Nephron (organoid): ENCODE measurements around the gene AADACL2.

ENCODE experiments used
- H3K27ac Mint-ChIP-seq, 3 experiments: 2 replicates each; pipeline ENCODE4 v1.8.0; 2020; ENCODE audit warnings: mixed read lengths in 3 of 3, mild to moderate bottlenecking in 2 of 3, moderate library complexity in 1 of 3
- H3K27me3 Mint-ChIP-seq: 2 replicates; pipeline ENCODE4 v1.8.0; 2021; ENCODE audit warnings: low read depth, mild to moderate bottlenecking, moderate library complexity, mixed read lengths
- H3K36me3 Mint-ChIP-seq: 2 replicates; pipeline ENCODE4 v1.8.0; 2020; ENCODE audit warnings: low read depth, mixed read lengths
- H3K4me1 Mint-ChIP-seq: 2 replicates; pipeline ENCODE4 v1.8.0; 2020; ENCODE audit warnings: mixed read lengths
- H3K4me3 Mint-ChIP-seq, 3 experiments: 2 replicates each; pipeline ENCODE4 v1.8.0; 2020; ENCODE audit warnings: mild to moderate bottlenecking in 3 of 3, mixed read lengths in 3 of 3, moderate library complexity in 2 of 3
- H3K9me3 Mint-ChIP-seq: 2 replicates; pipeline ENCODE4 v1.8.0; 2020; ENCODE audit warnings: mixed read lengths
- TF ChIP-seq, protein P1 (sequence below), 3 experiments: fragments of 200-600 bp; sonication (generic); IDR thresholded peaks; one replicate each; pipeline ENCODE4 v1.5.0; 2021; ENCODE audit warnings: antibody characterized with exemption in 3 of 3; ENCODE audit not compliant: unreplicated experiment in 3 of 3

The AADACL2 gene

GRCh38 chr3:151697496-151697895 is 36.2 kb upstream of the AADACL2 start:
- H3K36me3 Mint-ChIP-seq = no peaks in the 10 kb centered on the region
- no peak overlapping the region for H3K27ac Mint-ChIP-seq
- no peak overlapping the region for H3K4me3 Mint-ChIP-seq
- no peaks in the 10 kb centered on the region for H3K4me1 Mint-ChIP-seq
- peaks cover 6% of the 10 kb centered on the region for H3K9me3 Mint-ChIP-seq
- TF ChIP-seq, protein P1, sequence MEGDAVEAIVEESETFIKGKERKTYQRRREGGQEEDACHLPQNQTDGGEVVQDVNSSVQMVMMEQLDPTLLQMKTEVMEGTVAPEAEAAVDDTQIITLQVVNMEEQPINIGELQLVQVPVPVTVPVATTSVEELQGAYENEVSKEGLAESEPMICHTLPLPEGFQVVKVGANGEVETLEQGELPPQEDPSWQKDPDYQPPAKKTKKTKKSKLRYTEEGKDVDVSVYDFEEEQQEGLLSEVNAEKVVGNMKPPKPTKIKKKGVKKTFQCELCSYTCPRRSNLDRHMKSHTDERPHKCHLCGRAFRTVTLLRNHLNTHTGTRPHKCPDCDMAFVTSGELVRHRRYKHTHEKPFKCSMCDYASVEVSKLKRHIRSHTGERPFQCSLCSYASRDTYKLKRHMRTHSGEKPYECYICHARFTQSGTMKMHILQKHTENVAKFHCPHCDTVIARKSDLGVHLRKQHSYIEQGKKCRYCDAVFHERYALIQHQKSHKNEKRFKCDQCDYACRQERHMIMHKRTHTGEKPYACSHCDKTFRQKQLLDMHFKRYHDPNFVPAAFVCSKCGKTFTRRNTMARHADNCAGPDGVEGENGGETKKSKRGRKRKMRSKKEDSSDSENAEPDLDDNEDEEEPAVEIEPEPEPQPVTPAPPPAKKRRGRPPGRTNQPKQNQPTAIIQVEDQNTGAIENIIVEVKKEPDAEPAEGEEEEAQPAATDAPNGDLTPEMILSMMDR (IDR thresholded peaks at IDR 0.05; ENCODE audit: unreplicated experiment in 3 of 3) = no peak
- H3K27me3 Mint-ChIP-seq = no peaks in the 10 kb centered on the region

DNA sequence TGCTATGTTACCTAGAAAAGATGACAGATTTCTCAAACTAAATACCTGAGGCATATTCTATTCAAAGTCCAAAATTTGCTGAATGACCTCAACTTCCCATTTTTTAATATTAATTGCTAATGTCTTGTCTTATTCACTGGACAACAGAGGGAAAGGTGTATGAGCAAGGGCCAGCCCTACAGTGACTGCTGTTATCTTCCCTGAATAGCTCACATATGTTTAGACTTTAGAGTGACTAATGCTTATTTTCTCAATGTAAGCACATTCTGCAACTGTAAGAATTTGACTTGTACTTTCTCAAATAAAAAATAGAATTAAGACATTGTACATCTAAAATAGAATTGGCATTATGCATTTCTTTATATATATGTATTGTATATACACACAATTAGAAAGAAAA is 26.5 kb upstream of the AADACL2 start:
- Mint-ChIP-seq H3K27me3 (no peaks in the 10 kb centered on the region), H3K27ac (no peak overlapping the region), H3K4me1 (no peaks in the 10 kb centered on the region), H3K36me3 (no peaks in the 10 kb centered on the region), H3K9me3 (peaks cover 13% of the 10 kb centered on the region), H3K4me3 (no peak overlapping the region)
- TF ChIP-seq, protein P1 (IDR thresholded peaks at IDR 0.05; ENCODE audit: unreplicated experiment in 3 of 3) = no peak

GRCh38 chr3:151708868-151709267 is 24.9 kb upstream of the AADACL2 start:
- Mint-ChIP-seq H3K27ac (no peak overlapping the region), H3K27me3 (no peaks in the 10 kb centered on the region), H3K4me3 (no peak overlapping the region), H3K9me3 (peaks cover 26% of the 10 kb centered on the region), H3K36me3 (no peaks in the 10 kb centered on the region), H3K4me1 (no peaks in the 10 kb centered on the region)
- TF ChIP-seq, protein P1 (IDR thresholded peaks at IDR 0.05; ENCODE audit: unreplicated experiment in 3 of 3) = no peak

DNA sequence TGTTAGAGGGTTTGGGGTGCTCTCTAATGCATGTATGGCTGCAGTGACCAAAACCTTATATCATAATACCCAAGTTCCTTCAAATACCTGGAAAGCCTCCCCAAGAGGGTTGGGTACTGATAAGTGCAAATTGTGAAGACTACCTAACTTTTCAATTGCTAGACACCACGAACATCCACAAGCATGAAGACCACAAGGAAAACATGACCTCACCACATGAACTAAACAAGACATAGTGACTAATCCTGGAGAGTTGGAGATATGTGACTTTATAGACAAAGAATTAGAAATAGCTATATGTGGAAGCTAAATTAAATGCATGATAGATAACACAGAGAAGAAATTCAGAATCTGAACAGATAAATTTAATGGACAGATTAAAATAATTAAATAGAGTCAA is 23.9 kb upstream of the AADACL2 start:
- Mint-ChIP-seq H3K27ac (no peak overlapping the region), H3K27me3 (no peaks in the 10 kb centered on the region), H3K9me3 (peaks cover 26% of the 10 kb centered on the region), H3K4me1 (no peaks in the 10 kb centered on the region), H3K36me3 (no peaks in the 10 kb centered on the region), H3K4me3 (no peak overlapping the region)
- TF ChIP-seq, protein P1 (IDR thresholded peaks at IDR 0.05; ENCODE audit: unreplicated experiment in 3 of 3) = no peak

DNA sequence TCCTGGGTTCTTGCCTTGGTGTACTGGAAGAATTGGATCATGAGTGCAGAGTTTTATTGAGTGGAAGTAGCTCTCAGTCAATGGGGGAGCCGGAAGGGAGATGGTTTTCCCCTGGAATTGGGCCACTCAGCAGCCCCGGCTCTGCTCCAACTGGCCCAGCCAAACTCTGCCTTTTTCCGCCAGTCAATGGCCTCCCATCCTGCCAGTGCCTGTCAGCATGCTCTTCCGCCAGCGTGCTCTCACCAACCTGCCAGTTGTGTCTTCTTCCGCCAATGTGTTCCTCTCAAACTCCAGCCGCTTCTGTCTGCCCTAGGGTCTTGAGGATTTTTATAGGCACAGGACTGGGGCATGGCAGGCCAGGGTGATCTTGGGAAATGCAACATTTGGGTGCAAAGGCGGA is 12.4 kb upstream of the AADACL2 start:
- peaks cover 7% of the 10 kb centered on the region for H3K9me3 Mint-ChIP-seq
- H3K36me3 Mint-ChIP-seq = no peaks in the 10 kb centered on the region
- H3K27ac Mint-ChIP-seq = no peak overlapping the region
- H3K27me3 Mint-ChIP-seq = no peaks in the 10 kb centered on the region
- no peaks in the 10 kb centered on the region for H3K4me1 Mint-ChIP-seq
- no peak overlapping the region for H3K4me3 Mint-ChIP-seq
- TF ChIP-seq, protein P1 (IDR thresholded peaks at IDR 0.05; ENCODE audit: unreplicated experiment in 3 of 3) = no peak

- no peak overlapping the region for H3K4me3 Mint-ChIP-seq
- H3K27ac Mint-ChIP-seq = no peak overlapping the region
- H3K27me3 Mint-ChIP-seq = no peaks in the 10 kb centered on the region
- no peaks in the 10 kb centered on the region for H3K36me3 Mint-ChIP-seq
- peaks cover 9% of the 10 kb centered on the region for H3K9me3 Mint-ChIP-seq
- no peaks in the 10 kb centered on the region for H3K4me1 Mint-ChIP-seq
- TF ChIP-seq, protein P1 (IDR thresholded peaks at IDR 0.05; ENCODE audit: unreplicated experiment in 3 of 3) = no peak
Measured at GRCh38 chr3:151722856-151723255, 10.9 kb upstream of the AADACL2 start.
